Lower leg skin (tissue), 3 donors: ENCODE results near the gene INSYN2B.

Source experiments
- CTCF ChIP-seq, 3 donors: fragments of 450-650 bp; IDR thresholded peaks; one replicate each; pipeline ENCODE4 v1.5.1; 2016; ENCODE audit warnings: antibody characterized with exemption in 3 of 3, mild to moderate bottlenecking in 3 of 3, moderate library complexity in 2 of 3
- POLR2A ChIP-seq, 2 donors: fragments of 450-650 bp; IDR thresholded peaks; one replicate each; pipeline ENCODE4 v1.6.1; 2016 to 2017; ENCODE audit warnings: antibody characterized with exemption in 2 of 2, mild to moderate bottlenecking in 1 of 2, moderate library complexity in 1 of 2

DNA sequence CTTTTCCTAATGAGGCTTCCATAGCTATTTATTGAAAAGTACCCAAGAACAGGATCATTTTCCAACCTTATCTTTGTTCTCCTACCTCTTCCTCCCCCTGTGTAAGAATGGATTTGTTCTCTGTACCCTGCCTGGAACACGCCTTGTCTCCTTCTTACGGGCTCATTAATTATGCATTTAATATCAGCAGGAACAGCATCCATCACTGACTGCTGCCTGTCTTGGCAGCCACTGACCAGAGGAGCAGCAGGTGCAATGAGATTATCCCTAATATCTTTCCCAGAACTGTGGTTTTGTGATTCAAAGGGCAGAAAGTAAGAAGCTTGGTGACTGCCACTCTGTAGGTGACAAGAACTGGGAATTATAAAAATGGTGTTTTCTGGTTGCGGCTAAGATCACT is 19.3 kb upstream of the INSYN2B start:
- TF ChIP-seq CTCF (IDR thresholded peaks at IDR 0.05), result no peak
- TF ChIP-seq POLR2A (IDR thresholded peaks at IDR 0.05), result no peak
